M059J (cell line): ENCODE measurements around the gene ANKRD63. TPM values are rescaled to one million over a fixed set of nuclear protein-coding genes. Genes with fewer than 3 reads are reported as not detected.
A peak's percentile ranks its signal among the peaks of the same experiment; 100 is the strongest.

Experiments
- DNase-seq: peaks from one replicate; pipeline ENCODE4 v3.0.0-alpha.2; 2012; ENCODE audit warnings: low read depth
- total RNA-seq: library from RNA; depleted of rRNA; stranded (reverse); fragments of >200 nt; shearing (Covaris generic); gene quantifications from 2 replicates; pipeline ENCODE4 v1.2.3, GENCODE V29; 2014; rRNA removed

The ANKRD63 gene
- total RNA-seq, 1 experiment from 2014 or later = not detected

GRCh38 chr15:40243126-40243810, 39.6 kb downstream of the ANKRD63 start:
- DNase-seq = no peak

- DNase-seq = no peak
These were observed 40.3 kb downstream of the ANKRD63 start for GRCh38 chr15:40242601-40243000.

GRCh38 chr15:40242213-40242599, 40.7 kb downstream of the ANKRD63 start:
- no peak for DNase-seq

GRCh38 chr15:40241269-40242212, 41.3 kb downstream of the ANKRD63 start:
- no peak for DNase-seq

- DNase-seq = peak; percentile 55
These were observed 42.1 kb downstream of the ANKRD63 start for GRCh38 chr15:40240619-40241221.

GRCh38 chr15:40239693-40240618, 42.9 kb downstream of the ANKRD63 start:
- DNase-seq = peak; percentile 84

- no peak for DNase-seq
These were observed 43.5 kb downstream of the ANKRD63 start for GRCh38 chr15:40239404-40239692.

- peak; percentile 93 for DNase-seq
These were observed 44.1 kb downstream of the ANKRD63 start, which contains the start of gene PAK6 for GRCh38 chr15:40238532-40239403. TSS of gene PAK6 (plus strand) at chr15:40239063. CDS start at chr15:40264786, 25,723 bp downstream.

GRCh38 chr15:40235201-40235885, 47.5 kb downstream of the ANKRD63 start:
- no peak for DNase-seq

- peak; percentile 57 for DNase-seq
These were observed 48.1 kb downstream of the ANKRD63 start for GRCh38 chr15:40234783-40235182.

GRCh38 chr15:40233727-40234577, 48.9 kb downstream of the ANKRD63 start:
- no peak for DNase-seq

- DNase-seq = peak; percentile 88
These were observed 50.2 kb downstream of the ANKRD63 start for GRCh38 chr15:40232625-40233070.

Other genes with a start within 250 kb of the ANKRD63 start
- 236 and 307 TPM in 2 replicates for gene SRP14, start 243.9 kb downstream of the ANKRD63 start, total RNA-seq
- 5.4 and 12.1 TPM in 2 replicates for gene BMF, start 174.2 kb downstream of the ANKRD63 start, total RNA-seq
- gene BUB1B, start 122.0 kb downstream of the ANKRD63 start, total RNA-seq = 47.1 and 54.0 TPM in 2 replicates
- 9.8 and 13.0 TPM in 2 replicates for gene PAK6, start 44.0 kb downstream of the ANKRD63 start, total RNA-seq
- gene PLCB2, start 24.9 kb upstream of the ANKRD63 start, total RNA-seq = not detected in 2 replicates
- gene INAFM2, start 40.6 kb upstream of the ANKRD63 start, total RNA-seq = 21.6 and 29.3 TPM in 2 replicates
- 9.4 and 14.1 TPM in 2 replicates for gene CCDC9B, start 57.9 kb upstream of the ANKRD63 start, total RNA-seq
- not detected in 2 replicates for gene PHGR1, start 68.0 kb upstream of the ANKRD63 start, total RNA-seq
- 0.49 and 2.4 TPM in 2 replicates for gene DISP2, start 75.2 kb upstream of the ANKRD63 start, total RNA-seq
- 76.1 and 91.7 TPM in 2 replicates for gene KNSTRN, start 99.7 kb upstream of the ANKRD63 start, total RNA-seq
- gene IVD, start 122.7 kb upstream of the ANKRD63 start, total RNA-seq = 10.6 and 19.5 TPM in 2 replicates
- gene BAHD1, start 157.9 kb upstream of the ANKRD63 start, total RNA-seq = 6.5 and 16.6 TPM in 2 replicates
- gene CHST14, start 187.9 kb upstream of the ANKRD63 start, total RNA-seq = 35.5 and 40.5 TPM in 2 replicates